Activated CD4-positive, alpha-beta T cell treated with anti-CD3 and anti-CD28 coated beads, Interleukin-2, amount 50 U/mL, for 16 hours (primary cell): Measurements from ENCODE around the gene PHF2.

Experiments
- DNase-seq: peaks from one replicate; pipeline ENCODE4 v3.0.0-alpha.2; 2020

Gene PHF2

DNA sequence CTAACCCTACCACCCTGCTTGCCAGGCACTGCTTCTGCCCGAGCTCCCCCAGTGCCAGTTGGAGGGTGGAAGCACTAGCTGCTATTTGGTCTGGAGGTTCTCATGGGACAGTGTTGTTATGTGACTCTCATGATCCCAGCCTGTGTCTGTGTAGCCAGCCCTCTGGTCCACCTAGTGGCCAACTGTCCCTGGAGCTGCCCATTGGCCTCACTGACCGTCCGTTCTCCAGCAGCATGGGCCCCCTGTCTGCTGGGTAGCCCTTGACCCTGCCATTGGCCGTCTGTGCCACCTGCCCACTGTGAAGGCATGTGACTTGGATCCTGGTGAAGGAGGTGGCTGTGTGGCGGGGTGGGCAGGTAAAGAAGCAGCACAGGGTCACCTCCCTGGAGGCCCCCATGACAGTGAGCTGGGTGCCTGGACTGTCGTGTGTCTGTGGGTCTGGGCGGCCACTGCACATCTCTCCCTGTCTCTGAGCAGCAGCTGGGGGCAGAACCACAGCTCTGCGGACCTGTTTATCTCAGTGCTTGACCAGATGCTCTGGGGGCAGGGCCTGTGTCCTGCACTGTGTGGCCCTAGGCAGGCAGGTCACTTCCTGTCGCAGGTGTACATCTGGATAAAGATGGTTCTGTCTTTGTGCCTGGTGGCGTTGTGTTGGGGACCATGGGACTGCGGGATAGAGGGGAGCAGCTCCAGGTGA lies 11.4 kb downstream of the PHF2 start:
- DNase-seq: no peak

DNA sequence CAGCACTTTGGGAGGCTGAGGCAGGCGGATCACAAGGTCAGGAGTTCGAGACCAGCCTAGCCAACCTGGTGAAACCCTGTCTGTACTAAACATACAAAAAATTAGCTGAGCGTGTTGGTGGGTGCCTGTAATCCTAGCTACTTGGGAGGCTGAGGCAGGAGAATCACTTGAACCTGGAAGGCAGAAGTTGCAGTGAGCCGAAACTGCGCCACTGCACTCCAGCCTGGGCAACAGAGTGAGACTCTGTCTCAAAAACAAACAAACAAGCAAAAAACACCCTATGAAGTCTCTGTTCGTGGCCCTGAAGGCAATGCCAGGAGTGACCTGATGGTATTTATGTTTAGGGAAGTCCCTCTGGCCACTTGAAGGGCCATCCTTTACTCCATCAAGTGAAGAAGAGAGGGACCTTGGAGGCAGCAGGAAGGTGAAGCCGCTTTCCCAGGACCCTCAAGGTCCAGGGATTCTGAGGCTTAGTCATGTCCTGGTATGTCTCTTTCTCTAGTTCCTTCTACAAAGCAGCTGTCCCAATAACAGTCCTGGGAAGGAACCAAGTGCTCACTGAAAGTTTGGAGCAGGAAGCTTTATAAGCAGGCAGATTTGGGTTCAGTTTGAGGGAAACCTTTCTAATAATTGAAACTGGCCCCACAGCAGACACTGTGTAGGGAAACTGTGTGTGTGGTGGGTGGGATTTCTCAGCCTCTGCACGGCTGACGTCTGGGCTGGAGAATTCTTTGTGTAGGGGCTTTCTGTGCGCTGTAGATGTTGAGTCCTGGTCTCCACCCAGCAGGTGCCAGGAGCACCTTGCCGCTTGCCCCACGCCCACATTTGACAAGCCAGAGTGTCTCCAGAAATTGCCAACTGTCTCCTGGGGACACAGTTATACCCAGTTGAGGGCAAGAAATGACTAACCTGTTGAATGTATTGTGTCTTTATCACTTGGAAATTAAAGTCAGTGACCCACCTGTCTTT lies 12.5 kb downstream of the PHF2 start:
- no peak for DNase-seq

DNA sequence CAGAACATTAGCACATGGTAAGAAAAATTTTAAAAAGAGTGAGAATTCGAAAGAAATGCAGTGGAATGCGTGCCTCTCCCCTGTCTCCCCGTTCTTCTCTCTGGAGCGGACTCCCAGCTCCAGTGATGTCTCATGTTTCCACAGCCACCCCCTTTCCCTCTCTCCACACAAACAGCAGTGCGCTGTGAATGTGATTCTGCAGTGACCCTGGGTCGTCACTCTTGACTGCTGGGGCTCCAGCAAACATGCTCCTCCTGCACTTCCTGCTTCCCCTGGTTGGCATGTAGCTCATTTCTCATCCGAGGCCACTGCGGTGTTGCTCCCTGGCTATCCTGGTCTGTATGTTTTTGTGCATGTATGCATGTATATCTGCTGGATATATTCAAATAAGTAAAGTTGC lies 13.3 kb downstream of the PHF2 start:
- no peak for DNase-seq

DNA sequence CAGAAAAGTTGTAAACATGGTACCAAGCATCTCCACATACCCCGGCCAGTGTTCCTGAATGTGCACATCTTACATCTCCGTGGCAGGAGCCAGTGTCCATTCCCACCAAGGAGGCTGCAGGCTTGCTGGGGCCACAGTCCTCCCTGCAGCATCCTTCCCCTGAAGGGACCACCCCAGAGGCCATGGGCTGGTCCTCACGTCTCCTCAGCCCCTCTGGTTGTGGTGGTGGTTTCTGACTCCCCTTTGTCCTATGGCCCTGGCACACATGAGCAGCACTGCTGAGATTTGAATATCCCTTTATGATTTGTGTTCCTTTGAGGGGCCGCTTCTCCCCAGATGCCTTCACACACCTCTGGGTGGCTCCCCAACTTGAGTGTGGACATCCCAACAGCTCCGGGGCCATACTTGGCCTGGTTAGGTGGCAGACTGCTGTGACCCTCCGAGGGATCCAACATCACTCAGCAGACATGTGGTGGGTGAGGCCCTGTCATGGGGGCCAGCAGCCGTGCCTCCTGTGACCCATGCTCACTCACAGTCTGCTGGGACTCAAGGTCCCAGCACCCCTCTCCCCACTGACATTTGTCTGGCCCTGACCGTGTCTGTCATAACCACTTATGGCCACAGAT lies 14.3 kb downstream of the PHF2 start:
- DNase-seq: no peak

DNA sequence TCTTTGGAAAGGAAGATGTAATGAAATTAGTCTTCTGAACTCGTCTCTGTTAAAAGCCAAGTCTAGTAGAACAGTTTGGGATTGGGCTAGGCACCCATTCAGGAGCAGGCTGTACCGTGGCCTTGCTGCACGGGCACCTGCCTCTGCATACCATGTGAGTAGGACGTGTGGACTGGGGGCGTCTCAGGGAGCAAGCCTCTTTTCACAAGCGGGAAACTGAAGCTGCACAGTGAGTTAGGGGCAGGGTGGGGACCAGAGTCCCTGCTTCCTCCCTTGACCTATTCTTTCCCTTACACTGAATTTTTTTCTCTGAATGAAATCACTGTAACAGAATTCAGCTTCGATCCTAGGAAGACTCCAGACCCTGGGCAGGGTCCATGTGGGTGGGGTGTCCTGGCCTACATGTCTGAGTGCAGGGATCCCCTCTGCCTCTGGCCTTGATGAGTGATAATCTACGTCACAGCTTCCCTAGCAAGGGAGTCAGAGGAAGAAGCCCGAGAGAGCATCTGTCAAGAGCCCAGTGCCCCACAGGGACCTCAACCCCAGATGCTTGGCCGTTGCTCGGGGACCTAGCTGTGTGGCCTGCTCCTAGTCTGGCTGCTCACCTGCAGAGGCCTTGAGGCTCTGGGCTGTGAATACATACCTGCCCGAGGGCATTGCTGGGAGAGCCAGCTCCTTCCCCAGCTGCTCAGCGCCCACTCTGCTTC lies 15.1 kb downstream of the PHF2 start:
- DNase-seq: no peak

DNA sequence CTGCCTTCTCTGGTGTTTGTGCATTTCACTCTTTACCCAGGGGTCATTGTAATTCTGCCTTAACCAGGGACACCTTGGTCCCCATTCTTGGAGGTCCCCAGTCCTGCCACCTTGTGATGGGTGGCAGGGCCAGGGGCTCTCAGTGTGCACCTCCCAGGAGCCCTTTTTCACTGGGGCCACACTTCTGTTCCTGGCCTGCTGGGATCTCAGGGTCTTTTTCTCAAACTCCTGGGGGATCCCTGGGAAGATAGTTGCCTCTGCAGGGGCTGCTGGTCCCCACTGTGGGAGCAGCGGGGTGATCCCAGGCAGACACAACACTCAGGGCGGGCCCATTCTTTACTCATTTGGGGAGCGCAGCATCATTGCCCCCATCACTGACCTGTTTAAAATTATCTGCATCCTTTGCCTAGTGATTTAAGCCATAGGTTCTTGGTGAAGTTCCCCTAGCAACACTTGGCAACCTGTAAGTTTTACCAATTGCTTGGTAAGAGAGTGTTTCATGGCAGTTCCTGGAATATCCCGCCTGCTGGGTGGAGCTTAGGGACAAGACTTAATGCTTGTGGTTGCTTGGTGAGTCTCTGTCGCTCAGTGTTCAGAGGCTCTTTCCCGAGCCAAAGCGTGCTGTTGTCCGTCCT lies 15.7 kb downstream of the PHF2 start:
- DNase-seq: no peak

DNA sequence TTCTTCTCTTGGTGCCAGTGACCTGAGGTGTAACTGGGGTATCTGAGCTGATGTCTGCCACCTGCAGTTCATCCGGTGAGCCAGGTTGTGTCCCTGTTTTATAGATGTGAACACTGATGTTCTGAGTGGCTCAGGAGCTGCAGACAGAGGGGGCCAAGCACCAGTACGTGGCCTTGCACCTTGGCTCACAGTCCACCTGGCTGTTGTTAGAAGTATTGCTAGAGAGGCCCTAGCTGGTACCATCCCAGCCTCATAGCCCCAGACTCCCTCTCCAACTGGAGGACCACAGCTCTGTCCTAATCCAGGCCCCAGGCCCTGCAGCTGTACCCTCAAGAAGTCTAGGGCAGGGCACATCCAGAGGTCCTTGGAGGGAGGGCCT lies 16.2 kb downstream of the PHF2 start:
- DNase-seq: no peak

DNA sequence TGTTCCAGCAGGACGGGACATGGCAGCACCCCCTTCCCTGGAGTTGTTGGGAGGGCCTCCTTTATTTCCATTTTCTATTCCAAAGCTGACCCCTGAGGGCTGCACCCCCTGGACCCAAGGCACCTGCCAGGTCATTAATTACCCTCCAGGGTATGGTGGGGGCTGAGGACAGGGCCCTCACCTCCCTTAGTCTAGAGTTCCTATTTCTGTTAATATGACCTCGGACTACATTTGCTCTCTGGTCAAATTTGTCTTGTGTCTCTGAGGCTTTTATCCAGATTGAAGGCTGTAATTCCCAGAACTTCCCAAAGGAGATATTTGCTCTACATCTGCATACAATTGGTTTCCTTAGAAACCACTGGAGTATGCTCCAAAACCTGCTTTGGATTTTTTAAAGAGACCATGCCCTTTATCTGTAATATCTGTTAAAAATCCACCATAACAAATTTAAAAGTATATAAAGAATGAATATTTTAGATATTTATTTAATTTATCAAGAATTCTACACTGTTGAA lies 16.8 kb downstream of the PHF2 start:
- DNase-seq: no peak

DNA sequence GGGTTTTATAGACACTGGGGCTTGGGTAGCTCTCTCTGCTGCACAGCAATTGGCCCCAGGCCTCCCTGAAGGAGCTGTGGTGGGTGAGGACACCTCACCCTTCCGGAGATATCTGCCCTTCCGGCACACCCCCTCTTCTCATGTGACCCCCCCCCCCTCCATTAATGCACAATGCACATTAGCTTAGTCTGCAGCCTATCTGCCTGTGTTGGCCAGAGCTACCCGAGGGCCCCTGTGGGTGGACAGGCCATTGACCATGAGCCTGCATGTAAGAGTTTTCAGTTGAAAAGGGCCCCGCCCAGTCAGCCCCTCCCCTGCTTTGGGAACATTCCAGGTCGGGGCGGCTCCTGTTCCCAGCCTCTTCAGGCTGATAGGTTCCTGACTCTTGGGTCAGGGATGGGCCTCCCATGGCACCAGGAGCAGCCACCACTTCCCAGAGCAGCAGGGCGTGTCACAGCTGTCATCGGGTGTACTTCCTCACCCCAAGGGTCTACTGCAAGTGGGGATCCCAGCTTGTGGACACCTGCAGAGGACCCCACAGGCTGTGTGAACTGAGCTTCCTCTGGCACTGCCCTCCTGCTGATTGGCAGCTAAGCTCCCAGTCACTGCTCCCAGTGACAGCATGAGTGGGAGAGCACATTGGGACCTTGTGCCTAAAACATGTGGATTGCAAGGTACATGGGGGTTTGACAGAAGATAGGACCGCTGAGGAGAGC lies 17.8 kb downstream of the PHF2 start:
- no peak for DNase-seq

DNA sequence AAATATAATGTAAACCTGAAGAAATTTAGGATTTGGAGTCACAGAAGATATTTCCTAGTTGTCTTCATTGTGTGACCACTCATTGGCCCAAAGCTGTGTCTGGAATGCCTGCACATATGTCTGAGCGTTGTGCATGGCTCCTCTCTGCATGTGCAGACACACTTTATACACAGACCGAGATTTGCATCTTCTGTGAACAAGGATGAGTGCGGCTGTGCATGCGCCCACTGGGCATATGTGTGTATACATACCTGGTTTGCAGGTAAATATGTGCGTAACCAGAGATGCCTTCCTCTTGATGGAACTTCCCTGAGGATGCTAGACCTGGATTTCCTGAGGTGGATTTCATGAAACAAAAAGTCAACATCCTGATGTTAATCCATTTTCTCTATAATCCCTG lies 19.1 kb downstream of the PHF2 start:
- DNase-seq: no peak

DNA sequence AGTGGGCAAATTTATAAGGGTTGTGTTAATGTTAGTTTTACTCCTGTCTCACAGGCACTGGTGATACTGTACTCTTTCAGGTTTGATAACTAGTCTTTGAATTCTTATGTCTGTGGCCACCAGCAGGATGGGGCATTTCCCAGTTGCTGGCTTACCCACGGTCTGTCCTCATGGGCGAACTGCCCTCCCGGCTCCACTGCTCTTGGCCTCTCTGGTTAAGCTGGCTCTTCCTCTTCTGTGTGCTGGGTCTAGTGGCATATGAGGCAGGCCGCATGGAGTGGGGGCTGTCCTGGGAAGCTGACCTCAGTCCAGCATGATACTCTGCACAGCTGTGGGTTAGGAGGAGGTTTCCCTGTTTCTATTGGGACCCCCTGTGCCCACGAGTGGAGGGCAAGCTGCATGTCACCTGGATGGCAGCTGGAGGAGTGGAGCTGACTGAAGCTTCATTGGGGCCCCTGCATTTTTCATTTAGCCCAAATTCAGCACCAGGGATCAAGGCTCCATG lies 19.5 kb downstream of the PHF2 start:
- DNase-seq: no peak

DNA sequence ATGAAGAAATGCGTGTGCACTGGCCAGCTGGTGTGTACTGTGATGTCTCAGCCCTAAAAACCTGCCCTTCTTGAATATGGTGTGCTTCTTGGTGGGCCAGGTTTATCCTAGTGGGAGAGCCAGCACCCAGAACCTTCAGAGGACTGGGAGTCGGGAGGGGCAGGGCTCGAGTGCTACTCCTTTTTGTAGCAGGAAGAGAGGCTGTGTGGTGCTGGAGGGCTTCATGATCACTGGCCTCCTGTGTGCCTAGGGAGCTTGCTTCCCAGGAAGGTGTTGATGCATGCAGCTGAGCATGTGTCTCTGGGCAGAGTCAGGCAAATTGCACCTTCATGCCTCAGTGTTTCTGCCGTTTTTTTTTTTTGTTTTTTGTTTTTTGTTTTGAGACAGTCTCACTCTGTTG lies 20.0 kb downstream of the PHF2 start:
- DNase-seq: no peak

DNA sequence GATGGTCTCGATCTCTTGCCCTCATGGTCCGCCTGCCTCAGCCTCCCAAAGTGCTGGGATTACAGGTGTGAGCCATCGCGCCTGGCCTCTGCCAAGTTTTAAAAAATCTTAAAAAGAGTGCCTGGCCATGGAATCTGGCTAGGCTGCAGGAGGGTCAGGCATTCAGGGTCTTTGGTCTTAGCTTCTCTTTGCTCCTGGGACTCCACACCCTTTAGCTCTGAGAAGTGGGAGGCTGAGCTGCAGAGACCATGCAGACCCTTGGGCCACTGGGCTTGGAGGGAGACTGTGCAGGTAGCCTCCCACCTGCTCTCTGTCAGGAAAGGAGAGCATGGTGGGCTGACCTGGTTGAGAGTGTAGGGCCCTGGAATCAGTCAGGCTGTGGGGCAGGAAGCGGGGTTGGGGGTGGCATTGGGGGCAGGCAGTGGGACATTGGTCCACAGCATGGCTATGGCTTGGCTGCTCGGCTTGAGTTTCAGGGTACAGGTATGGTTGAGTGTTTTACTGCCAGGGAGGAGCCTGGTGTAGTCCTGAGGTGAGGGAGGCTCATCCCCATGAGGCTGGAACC lies 20.8 kb downstream of the PHF2 start:
- DNase-seq: no peak

DNA sequence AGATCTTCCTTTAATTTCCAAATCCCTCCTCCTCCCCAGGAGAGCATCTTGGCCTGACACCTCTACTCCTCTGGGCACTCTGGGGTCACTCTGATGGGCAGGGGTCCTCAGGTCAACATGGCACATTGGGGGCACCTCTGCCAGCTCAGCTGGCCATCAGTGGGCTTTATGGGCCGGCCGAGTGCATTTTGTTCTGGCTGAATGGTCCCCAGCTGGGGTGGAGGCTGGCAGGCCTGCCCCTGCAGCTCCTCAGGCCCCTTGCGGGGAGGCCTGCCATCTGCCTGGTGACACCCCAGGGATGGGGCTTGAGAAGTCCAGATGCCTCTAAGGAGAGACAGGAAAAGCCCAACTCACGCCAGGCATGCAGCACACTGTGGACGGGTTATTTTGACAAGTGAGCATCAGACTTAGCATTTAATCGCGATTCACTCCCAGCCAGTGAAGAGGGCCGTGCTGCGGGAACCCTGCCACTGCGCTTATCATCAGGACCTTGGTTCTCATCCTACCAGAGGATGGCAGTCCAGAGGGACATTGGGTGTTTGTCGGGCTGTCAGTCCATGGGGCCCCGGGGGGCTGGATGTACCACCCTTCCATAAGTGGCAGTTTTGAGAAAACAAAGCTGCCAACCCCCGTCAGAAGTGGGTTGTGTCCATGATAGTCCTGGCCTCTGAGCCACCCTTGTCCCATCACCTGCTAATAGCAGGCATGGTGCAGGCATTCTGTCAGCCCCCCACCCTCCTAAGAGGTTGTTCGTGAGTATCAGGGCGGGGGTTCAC lies 21.7 kb downstream of the PHF2 start:
- DNase-seq: no peak

DNA sequence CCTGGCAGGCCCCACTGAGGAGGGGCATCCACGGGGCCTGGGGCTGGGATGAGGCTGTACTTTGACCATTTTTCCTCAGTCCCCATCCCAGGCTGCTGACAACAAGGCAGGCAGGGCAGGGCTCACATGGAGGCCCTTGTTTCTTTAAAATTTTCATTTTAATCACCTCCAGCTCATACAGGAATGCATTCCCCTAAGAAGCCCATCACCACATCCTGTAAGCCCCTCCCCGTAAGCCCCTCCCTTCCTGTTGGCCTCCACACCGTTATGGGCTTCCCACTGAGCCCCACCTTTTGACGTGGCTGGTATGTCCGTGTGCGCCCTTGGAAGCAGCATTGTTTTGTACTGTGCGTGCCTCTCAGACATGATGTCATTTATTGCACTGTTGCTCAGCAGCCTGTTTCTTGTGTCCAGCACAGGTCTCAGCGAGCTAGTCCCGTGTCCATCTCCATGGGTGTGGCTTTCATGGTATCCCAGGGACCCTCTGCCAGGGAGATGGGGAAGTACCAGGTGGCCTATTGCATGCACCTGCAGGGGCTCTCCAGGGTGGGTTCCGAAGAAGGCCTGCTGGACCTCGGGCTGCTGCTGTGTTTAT lies 22.4 kb downstream of the PHF2 start:
- no peak for DNase-seq

DNA sequence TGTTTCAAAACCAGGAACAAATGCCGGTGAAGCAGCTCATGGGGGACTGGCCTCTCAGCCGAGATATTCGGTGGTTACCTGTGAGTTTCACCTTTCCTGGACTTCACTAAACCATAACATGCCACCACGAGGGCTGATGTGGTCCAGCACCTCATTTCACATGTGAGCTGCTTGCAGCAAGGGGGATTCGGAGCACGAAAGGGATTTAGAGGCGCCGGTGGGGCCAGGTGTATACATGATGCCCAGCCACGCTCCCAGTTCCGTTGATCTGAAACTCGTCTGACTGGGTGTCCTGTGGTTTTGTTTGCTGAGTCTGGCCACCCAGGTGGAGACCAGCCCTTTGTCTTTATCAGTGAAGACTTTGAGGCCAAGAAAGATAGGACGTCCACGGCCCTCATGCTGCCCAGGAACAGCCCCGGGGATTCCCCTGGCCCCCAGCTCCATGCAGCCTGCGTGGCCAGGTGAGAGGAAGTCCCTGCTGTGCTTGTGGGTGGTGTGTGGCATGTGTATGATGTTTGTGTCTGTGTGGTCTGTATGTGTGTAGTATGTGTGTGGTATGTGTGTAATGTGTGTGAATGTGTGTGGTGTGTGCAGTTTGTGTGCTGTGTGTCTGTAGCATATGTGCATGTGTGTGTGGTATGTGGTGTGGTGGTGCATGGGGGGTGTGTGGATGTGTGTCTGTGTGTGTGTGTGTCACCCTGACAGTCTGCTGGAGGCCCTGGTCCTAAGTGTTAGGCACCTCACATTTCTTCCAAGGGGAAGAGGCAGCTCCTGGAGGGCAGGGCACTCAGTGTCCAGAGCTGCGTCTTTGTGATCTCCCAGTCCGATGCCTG lies 23.4 kb downstream of the PHF2 start:
- no peak for DNase-seq

DNA sequence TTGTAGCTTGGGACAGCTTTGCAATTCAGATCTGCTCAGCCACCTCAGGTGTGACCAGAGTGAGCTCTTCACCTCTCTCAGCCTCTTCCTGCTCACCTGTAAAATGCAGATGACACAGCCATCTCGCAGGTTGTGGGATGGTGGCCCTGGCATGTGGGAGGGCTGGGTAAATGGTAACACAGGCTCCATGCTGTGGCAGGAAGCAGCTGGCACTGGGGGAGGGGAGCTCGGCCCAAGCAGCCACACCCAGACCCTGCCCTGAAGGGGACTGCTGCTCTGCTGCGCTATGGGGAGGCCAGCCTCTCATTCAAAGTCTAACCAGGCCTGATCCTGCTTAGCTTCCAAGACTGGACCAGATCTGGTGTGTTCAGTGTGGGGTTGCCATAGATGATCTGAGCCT lies 24.1 kb downstream of the PHF2 start:
- DNase-seq: no peak

DNA sequence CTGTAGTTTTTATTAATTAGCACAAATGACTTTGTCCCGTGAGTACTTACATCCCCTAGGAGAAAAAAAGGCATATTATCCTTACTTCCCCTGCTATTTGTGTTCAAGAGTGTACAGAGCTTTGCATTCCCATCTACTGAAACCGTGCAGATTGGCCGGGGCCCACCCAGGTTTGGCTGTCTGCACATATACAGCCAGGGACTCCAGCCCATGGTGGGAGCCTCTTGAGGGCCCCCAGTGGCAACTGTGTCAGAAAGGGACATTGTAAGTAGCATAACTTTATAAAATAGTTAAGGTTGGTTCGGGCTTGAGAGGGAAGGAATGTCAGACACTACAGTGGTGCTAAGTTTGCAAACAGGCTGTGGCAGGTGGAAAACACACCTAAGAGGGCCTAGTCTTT lies 24.7 kb downstream of the PHF2 start:
- DNase-seq: no peak

DNA sequence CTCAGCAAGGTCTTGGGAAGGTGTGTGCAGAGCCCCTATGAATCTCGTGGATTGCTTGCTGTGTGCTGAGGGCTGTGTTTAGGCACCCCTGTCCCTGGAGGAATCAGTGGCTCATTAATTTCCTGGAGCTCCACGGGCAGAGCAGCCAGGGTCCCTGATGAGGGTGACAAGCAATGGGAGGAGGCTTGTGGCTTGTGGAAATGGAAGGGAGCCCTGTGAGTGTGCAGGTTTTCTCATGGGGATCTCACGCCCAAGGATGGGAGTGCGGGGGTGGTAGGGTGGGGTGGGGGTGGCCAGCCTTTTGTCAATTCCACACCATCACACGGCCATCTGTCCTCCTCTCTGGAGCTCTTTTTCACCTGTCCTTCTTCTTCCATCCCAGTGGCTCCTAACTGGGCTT lies 25.3 kb downstream of the PHF2 start:
- no peak for DNase-seq
